IgD-negative memory B cell (primary cell): ENCODE data around the gene MAP3K14. TPM values are rescaled to one million over a fixed set of nuclear protein-coding genes. Genes with fewer than 3 reads are reported as not detected.

Experiments
- H3K27ac Mint-ChIP-seq, 3 donors: one replicate each; pipeline ENCODE4 v1.8.0; 2020 to 2022; ENCODE audit warnings: mild to moderate bottlenecking in 3 of 3, mixed read lengths in 3 of 3, moderate library complexity in 1 of 3
- H3K27me3 Mint-ChIP-seq: one replicate; pipeline ENCODE4 v1.8.0; 2021; ENCODE audit warnings: mixed read lengths
- H3K36me3 Mint-ChIP-seq: one replicate; pipeline ENCODE4 v1.8.0; 2020; ENCODE audit warnings: mild to moderate bottlenecking, mixed read lengths
- H3K4me1 Mint-ChIP-seq, 3 donors: one replicate each; pipeline ENCODE4 v1.8.0; 2020 to 2022; ENCODE audit warnings: mixed read lengths in 3 of 3, mild to moderate bottlenecking in 1 of 3
- H3K4me3 Mint-ChIP-seq, 4 donors: one replicate each; pipeline ENCODE4 v1.8.0; 2020 to 2022; ENCODE audit warnings: mild to moderate bottlenecking in 4 of 4, mixed read lengths in 4 of 4, moderate library complexity in 3 of 4
- H3K9me3 Mint-ChIP-seq, 3 donors: one replicate each; pipeline ENCODE4 v1.8.0; 2020 to 2021; ENCODE audit warnings: mixed read lengths in 3 of 3, mild to moderate bottlenecking in 1 of 3
- polyA plus RNA-seq: library from polyadenylated mRNA; unstranded; fragments of 300-500 nt; fragmentation: Illumina TruSeq; gene quantifications from one replicate; pipeline ENCODE4 v1.2.3, GENCODE V29; 2021

MAP3K14 gene
- polyA plus RNA-seq, 1 donor from 2014 or later, result 31.5 TPM

DNA sequence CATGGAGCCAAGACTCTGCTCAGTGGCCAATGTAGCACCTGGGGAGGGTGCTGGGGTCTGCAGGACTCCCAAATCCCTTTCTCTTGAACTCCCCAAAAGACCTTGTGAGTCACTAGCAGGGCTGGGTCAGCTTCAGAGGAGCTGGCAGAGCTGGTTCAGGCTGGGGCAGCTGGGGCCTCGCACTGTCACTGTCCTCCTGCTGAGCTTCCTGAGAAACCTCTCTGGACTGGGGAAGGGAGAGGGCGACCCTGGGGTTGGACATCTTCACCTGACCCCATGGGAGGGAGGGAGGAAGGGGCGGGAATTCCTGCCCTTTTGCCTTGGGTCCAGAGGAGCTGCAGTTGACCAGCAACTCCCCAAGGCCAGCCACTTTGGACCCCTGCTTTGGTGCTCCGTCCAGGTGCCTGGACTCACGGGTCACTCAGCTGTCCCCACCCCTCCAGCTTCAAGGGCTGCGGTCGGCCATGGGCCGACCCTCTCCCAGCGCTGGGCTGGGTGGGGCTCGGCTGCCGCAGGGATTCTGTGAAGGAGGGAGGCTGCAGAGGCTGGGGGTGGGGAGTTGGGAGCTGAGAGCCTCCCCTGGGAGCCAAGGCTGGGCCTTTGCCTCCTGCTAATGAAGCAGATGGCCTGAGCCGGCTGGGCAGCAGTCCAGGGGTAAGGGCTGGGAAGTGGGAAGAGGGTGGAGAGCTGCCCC is 85.9 kb downstream of the MAP3K14 start:
- Mint-ChIP-seq H3K27ac (peak overlapping the region; percentile 99 to 100 (median 100)), H3K27me3 (no peaks in the 10 kb centered on the region), H3K4me1 (peaks cover 38 to 68% (median 55%) of the 10 kb centered on the region in 3 donors), H3K9me3 (no peaks in the 10 kb centered on the region), H3K36me3 (peaks cover 3% of the 10 kb centered on the region), H3K4me3 (peak overlapping the region in 3 of 4 donors; percentile 9 to 100 (median 65))

DNA sequence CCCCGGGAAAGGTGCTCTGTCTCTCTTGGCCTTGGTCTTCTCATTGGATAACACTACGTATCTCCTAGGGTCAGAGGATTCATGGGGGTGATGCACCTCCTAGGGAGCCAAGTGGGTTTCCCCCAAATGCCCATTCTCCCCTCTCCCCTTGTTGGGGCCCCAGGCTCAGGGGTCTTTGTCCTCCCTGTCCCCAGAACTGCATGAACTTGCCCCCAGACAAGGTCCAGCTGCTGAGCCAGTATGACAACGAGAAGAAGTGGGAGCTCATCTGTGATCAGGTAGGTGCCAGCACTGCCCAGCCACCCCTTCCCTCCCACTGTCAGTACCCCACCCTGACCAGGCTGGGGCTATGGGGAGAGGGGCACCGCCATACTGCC is 86.4 kb downstream of the MAP3K14 start:
- Mint-ChIP-seq H3K27me3 (no peaks in the 10 kb centered on the region), H3K36me3 (peaks cover 3% of the 10 kb centered on the region), H3K9me3 (no peaks in the 10 kb centered on the region), H3K4me3 (peak overlapping the region in 3 of 4 donors; percentile 65 to 100 (median 93)), H3K4me1 (peaks cover 43 to 68% (median 50%) of the 10 kb centered on the region in 3 donors), H3K27ac (peak overlapping the region; percentile 99 to 100 (median 100))

DNA sequence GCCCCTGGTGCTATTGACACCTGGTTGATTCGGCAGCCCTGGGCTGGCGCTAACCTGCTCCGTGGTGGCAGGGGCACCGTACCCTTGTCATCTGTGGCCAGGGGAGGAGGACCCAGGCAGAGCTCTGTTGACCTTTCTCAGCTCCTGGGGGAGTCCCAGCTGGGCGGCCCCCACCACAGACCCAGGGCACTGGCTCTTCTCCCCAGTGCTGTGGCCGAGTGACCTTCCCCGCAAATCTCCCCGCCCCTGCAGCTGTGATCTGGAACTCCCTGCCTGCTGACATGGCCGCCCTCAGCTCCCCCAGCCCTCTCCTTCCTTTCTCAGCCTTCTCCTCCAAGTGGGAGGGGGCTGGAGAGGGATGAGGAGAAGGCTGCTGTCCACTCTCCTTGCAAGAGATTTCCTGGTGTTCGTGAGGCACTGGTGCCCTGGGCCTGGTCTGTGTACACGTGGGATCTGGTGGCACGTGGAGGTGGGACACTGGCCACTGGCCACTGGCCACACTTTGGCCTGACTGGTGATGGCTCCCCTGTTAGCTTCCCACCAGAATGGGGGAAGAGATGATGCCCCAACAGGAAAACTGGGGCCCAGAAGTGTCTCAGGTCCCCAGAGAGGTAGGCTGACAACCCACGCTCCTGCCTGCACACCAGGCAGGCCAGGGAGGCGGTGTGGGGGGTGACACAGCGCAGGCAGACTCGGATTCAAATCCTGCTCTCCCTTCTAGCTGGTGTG is 87.0 kb downstream of the MAP3K14 start:
- H3K27ac Mint-ChIP-seq, result peak overlapping the region; percentile 99 to 100 (median 100)
- no peaks in the 10 kb centered on the region for H3K9me3 Mint-ChIP-seq
- no peaks in the 10 kb centered on the region for H3K27me3 Mint-ChIP-seq
- H3K36me3 Mint-ChIP-seq, result peaks cover 3% of the 10 kb centered on the region
- H3K4me1 Mint-ChIP-seq, result peaks cover 44 to 68% (median 51%) of the 10 kb centered on the region in 3 donors
- H3K4me3 Mint-ChIP-seq, result peak overlapping the region; percentile 93 to 100 (median 97)

GRCh38 chr17:45228763-45229539 is 87.9 kb downstream of the MAP3K14 start:
- Mint-ChIP-seq H3K9me3 (no peaks in the 10 kb centered on the region), H3K27ac (peak overlapping the region; percentile 99 to 100 (median 100)), H3K4me1 (peaks cover 46 to 70% (median 48%) of the 10 kb centered on the region in 3 donors), H3K27me3 (no peaks in the 10 kb centered on the region), H3K4me3 (peak overlapping the region; percentile 93 to 100 (median 97)), H3K36me3 (peaks cover 3% of the 10 kb centered on the region)

DNA sequence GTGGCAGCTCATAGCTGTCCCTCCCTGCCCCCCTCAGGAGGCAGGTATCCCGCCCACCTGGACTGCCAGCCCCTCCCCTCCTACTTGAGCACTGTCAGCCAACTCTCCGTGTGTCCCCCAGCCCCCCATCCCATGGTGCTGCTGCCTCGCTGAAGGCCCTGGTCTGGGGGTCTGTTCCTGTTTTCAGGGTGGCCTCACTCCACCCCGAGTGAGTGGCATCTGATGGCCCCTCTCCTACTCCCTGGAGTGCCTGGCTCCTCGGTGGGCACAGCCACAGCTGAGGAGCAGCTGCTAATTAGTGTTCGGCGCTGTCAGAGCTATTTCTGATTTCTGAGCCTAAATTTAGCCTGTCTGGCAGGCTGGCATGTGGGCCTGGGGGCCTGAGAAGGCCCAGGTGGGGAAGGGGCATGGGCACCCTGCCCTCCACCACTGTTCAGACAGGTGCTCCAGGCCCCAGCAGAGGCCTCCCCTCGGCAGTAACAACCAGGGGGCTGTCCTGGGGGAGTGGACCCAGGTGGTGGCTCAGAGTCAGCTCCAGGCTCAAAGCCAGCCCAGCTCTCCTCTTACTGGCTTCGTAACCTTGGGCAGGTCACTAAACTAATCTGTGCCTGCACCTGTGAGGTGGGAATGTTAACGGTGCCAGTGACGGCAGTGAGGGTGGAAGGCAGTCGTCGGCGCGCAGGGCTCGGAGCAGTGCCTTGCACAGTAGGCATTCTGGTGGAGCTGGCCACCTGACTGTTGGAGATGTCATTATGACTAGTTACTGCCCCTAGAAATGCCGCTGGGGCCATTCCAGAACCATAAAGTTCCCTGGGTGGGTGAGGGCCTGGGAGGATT is 88.7 kb downstream of the MAP3K14 start:
- H3K27me3 Mint-ChIP-seq, result no peaks in the 10 kb centered on the region
- H3K9me3 Mint-ChIP-seq, result no peaks in the 10 kb centered on the region
- peaks cover 3% of the 10 kb centered on the region for H3K36me3 Mint-ChIP-seq
- H3K27ac Mint-ChIP-seq, result peak overlapping the region; percentile 99 to 100 (median 100)
- peak overlapping the region; percentile 93 to 100 (median 97) for H3K4me3 Mint-ChIP-seq
- peaks cover 44 to 68% (median 50%) of the 10 kb centered on the region in 3 donors for H3K4me1 Mint-ChIP-seq

- H3K36me3 Mint-ChIP-seq, result peaks cover 3% of the 10 kb centered on the region
- H3K4me1 Mint-ChIP-seq, result peaks cover 40 to 62% (median 45%) of the 10 kb centered on the region in 3 donors
- peak overlapping the region; percentile 99 to 100 (median 100) for H3K27ac Mint-ChIP-seq
- no peaks in the 10 kb centered on the region for H3K9me3 Mint-ChIP-seq
- H3K4me3 Mint-ChIP-seq, result peak overlapping the region; percentile 98 to 100 (median 100)
- no peaks in the 10 kb centered on the region for H3K27me3 Mint-ChIP-seq
Observed at GRCh38 chr17:45227101-45227925, 89.5 kb downstream of the MAP3K14 start.

DNA sequence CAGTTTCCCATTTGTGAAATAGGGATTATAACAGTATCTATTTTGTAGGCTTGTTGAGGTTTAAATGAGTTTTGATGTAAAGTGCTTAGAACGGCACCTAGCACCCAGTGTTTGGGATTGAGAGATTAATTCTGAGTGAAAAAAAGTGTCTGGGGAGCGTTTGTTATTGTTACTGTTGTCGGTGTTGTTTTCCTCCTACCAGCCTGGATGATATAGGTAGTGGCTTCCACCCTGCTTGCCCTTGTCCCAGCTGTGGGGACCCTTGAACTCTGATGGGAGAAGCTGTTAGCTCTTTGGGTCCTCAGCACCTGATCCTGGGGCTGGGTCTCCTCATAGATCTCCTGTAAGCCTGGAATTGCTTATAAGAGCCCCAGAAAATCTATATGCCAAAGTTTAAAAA is 90.2 kb downstream of the MAP3K14 start:
- Mint-ChIP-seq H3K4me3 (peak overlapping the region; percentile 98 to 100 (median 100)), H3K9me3 (no peaks in the 10 kb centered on the region), H3K4me1 (peaks cover 37 to 57% (median 45%) of the 10 kb centered on the region in 3 donors), H3K27me3 (no peaks in the 10 kb centered on the region), H3K27ac (peak overlapping the region; percentile 99 to 100 (median 100)), H3K36me3 (peaks cover 3% of the 10 kb centered on the region)

DNA sequence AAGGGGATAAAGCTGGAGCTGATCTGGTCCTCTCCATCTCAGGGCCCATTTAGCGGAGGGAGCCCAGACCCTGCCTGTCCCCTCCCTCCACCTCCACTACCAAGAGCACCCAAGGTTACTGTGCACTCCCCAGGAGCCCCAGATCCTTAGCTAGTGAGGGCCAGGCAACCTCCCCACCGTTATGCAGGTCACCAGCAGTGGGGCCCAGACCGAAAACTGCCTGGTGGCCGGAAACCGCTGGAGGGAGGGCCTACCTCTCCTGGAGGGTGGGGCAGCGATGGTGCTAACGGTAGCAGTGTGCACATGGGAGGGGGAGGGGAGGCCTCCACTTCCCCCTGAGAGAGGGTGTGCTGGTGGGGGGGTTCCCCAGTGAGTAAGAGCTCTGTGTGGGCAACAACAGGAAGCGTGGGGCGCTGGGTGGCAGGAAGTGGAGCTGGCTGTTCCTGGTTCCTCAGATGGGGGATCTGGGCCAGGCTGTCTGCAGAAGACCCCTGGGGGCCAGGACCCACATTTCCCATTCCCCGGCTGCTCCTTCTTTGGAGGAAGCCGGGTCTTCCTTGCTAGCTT is 90.8 kb downstream of the MAP3K14 start:
- peaks cover 37 to 55% (median 45%) of the 10 kb centered on the region in 3 donors for H3K4me1 Mint-ChIP-seq
- peaks cover 3% of the 10 kb centered on the region for H3K36me3 Mint-ChIP-seq
- H3K4me3 Mint-ChIP-seq, result peak overlapping the region; percentile 98 to 100 (median 100)
- no peaks in the 10 kb centered on the region for H3K9me3 Mint-ChIP-seq
- peak overlapping the region; percentile 99 to 100 (median 100) for H3K27ac Mint-ChIP-seq
- no peaks in the 10 kb centered on the region for H3K27me3 Mint-ChIP-seq

GRCh38 chr17:45225051-45225700 is 91.6 kb downstream of the MAP3K14 start:
- Mint-ChIP-seq H3K27me3 (no peaks in the 10 kb centered on the region), H3K9me3 (no peaks in the 10 kb centered on the region), H3K4me3 (peak overlapping the region; percentile 98 to 100 (median 100)), H3K27ac (peak overlapping the region; percentile 99 to 100 (median 100)), H3K4me1 (peaks cover 38 to 58% (median 52%) of the 10 kb centered on the region in 3 donors), H3K36me3 (peaks cover 3% of the 10 kb centered on the region)

DNA sequence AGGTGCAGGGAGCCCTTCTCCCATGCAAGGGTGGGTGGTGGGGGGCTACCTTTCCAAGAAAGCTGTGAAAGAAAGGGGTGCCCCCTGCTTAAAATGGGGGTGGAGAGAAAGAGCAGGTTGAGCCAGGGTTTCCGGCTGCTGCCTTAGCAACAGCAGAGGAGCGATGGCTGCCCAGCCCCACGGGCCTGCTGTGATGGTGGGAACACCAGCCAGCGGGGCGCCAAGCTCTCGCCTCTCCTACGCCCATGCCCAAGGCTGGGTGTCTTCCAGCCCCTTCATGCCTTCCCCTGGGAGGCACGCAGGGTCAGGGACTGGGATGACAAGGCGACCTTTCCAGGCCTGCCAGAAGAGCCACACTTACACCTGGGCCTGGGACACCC is 92.2 kb downstream of the MAP3K14 start:
- Mint-ChIP-seq H3K36me3 (peaks cover 3% of the 10 kb centered on the region), H3K4me3 (peak overlapping the region; percentile 98 to 100 (median 100)), H3K27ac (peak overlapping the region; percentile 99 to 100 (median 100)), H3K27me3 (no peaks in the 10 kb centered on the region), H3K4me1 (peaks cover 36 to 58% (median 57%) of the 10 kb centered on the region in 3 donors), H3K9me3 (no peaks in the 10 kb centered on the region)

DNA sequence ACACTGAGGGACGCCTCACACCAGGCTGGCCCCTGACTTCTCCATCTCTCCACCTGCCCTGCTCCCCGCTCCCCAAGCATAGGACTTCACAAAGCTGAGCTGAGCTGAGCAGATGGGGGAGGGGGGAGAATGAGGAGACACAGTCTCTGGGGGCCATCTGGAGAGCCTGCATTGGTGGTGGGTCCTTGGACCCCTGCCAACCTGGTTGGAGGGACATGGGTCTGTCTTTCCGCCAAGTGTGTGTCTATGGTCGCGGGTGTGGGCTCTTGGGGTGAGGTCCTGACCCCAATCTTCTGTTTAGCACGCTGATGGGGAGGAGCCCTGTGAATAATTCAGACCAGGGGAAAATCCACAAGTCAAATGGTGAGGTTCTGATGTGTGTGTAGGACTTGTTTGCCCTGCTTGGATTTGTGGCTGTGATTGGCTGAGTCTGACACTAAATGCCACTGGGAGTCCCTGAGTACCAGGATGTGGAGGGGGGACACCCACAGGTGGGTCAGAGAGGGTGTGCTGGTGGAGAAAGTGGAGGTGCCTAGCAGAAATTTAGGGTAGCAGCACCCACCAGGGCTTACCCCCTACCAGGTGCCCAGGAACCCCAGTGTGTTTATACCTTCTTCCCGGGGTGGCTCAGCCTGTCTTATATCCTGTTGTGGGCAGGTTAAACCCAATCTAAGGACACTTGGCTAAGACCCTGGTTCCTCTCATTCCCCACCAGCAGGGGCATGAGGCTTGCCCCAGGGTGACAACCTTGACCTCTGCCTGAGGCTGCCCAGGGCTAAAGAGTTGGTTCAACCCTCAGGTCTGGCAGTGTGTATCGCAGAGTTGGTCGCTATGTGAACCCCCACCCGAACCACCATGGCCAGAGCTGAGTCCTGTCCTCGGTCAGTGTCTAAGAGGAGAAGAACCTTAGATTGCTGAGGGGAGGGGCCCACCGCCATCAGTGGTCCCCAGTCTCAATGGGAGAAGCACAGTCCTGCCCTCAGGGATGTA is 93.0 kb downstream of the MAP3K14 start:
- H3K27ac Mint-ChIP-seq, result peak overlapping the region; percentile 99 to 100 (median 100)
- peak overlapping the region; percentile 98 to 100 (median 100) for H3K4me3 Mint-ChIP-seq
- no peaks in the 10 kb centered on the region for H3K9me3 Mint-ChIP-seq
- H3K36me3 Mint-ChIP-seq, result no peaks in the 10 kb centered on the region
- H3K27me3 Mint-ChIP-seq, result no peaks in the 10 kb centered on the region
- peaks cover 38 to 61% (median 57%) of the 10 kb centered on the region in 3 donors for H3K4me1 Mint-ChIP-seq
